ENCODE measurements around the gene FGF8. TPM values are rescaled to one million over a fixed set of nuclear protein-coding genes. Genes with fewer than 3 reads are reported as not detected.

The FGF8 gene
- total and polyA plus RNA-seq, 2 of the 13 experiments (the other 11 are each of a cell fraction or from before 2014, with no cell fraction given) = not detected

GRCh38 chr10:101818872-101819633, 43.1 kb upstream of the FGF8 start (continued):
- TF ChIP-seq SIX4 (CRISPR knock-in tag; IDR thresholded peaks at IDR 0.05) (no peak), NCOA2 (CRISPR knock-in tag; IDR thresholded peaks at IDR 0.05) (no peak), MIER3 (CRISPR knock-in tag; IDR thresholded peaks at IDR 0.05; ENCODE audit: borderline replicate concordance) (no peak), ZGPAT (CRISPR knock-in tag; IDR thresholded peaks at IDR 0.05) (no peak), AHR (CRISPR knock-in tag; IDR thresholded peaks at IDR 0.05) (no peak), ZNF256 (CRISPR knock-in tag; conservative IDR thresholded peaks at IDR 0.05) (no peak), ZNF569 (CRISPR knock-in tag; IDR thresholded peaks at IDR 0.05; ENCODE audit: borderline replicate concordance) (no peak), ZNF720 (CRISPR knock-in tag; IDR thresholded peaks at IDR 0.05) (no peak), SP4 (CRISPR knock-in tag; IDR thresholded peaks at IDR 0.05) (0 out of 2 replicates have a peak, but pooled peaks have one; percentile 23), ZSCAN30 (CRISPR knock-in tag; IDR thresholded peaks at IDR 0.05) (no peak), ZFP62 (CRISPR knock-in tag; IDR thresholded peaks at IDR 0.05) (no peak), SOX5 (CRISPR knock-in tag; IDR thresholded peaks at IDR 0.05; ENCODE audit: borderline replicate concordance) (no peak), ZNF724P (CRISPR knock-in tag; IDR thresholded peaks at IDR 0.05; ENCODE audit: borderline replicate concordance) (no peak), ZSCAN21 (CRISPR knock-in tag; IDR thresholded peaks at IDR 0.05; ENCODE audit: borderline replicate concordance) (0 out of 2 replicates have a peak, but pooled peaks have one; percentile 42), ZNF512 (CRISPR knock-in tag; IDR thresholded peaks at IDR 0.05) (no peak), ZNF329 (CRISPR knock-in tag; IDR thresholded peaks at IDR 0.05; ENCODE audit: low read depth) (no peak), KDM5B (CRISPR knock-in tag; IDR thresholded peaks at IDR 0.05; ENCODE audit: borderline replicate concordance) (no peak), FOSL2 (CRISPR knock-in tag; IDR thresholded peaks at IDR 0.05) (no peak), TGIF2 (CRISPR knock-in tag; IDR thresholded peaks at IDR 0.05) (no peak), RNF2 (conservative IDR thresholded peaks at IDR 0.05; ENCODE audit: low read depth) (no peak), U2AF1 (optimal IDR thresholded peaks at IDR 0.05; ENCODE audit: low read depth, low read length) (peak; percentile 64)
- TF ChIP-seq, protein P1, sequence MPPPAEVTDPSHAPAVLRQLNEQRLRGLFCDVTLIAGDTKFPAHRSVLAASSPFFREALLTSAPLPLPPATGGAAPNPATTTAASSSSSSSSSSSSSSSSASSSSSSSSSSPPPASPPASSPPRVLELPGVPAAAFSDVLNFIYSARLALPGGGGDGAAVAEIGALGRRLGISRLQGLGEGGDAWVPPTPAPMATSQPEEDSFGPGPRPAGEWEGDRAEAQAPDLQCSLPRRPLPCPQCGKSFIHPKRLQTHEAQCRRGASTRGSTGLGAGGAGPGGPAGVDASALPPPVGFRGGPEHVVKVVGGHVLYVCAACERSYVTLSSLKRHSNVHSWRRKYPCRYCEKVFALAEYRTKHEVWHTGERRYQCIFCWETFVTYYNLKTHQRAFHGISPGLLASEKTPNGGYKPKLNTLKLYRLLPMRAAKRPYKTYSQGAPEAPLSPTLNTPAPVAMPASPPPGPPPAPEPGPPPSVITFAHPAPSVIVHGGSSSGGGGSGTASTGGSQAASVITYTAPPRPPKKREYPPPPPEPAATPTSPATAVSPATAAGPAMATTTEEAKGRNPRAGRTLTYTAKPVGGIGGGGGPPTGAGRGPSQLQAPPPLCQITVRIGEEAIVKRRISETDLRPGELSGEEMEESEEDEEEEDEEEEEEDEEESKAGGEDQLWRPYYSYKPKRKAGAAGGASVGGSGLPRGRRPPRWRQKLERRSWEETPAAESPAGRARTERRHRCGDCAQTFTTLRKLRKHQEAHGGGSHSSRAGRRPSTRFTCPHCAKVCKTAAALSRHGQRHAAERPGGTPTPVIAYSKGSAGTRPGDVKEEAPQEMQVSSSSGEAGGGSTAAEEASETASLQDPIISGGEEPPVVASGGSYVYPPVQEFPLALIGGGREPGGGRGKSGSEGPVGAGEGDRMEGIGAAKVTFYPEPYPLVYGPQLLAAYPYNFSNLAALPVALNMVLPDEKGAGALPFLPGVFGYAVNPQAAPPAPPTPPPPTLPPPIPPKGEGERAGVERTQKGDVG (CRISPR knock-in tag; IDR thresholded peaks at IDR 0.05; ENCODE audit: borderline replicate concordance) = no peak
